ENCODE results near the gene PGA3.
A peak's percentile ranks its signal among the peaks of the same experiment; 100 is the strongest.
"Not testable (repeated sequence)": the region's sequence is repeated elsewhere in the genome, so short reads cannot be mapped to it uniquely, and the experiment has no call there.

The PGA3 gene

DNA sequence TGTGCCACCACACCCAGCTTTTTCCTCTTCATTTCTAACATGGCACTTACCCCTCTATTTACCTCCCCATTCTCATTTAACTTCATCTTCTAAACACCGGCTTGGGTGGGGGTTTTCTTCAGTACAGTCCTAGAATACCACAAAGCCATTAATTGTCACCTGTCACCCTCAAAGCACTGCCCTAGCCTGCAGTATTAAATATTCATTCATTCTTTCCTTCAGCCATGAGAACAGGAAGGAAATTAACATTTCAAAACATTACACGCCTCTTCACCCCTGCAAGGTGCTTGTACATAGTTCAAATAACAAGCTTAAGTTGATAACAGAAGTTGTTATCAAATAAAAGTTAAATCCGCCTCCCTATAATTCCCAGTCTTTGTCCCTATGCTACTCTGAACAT lies 31.4 kb upstream of the PGA3 start:
- no peak for DNase-seq (ENCODE audit: low spot score)

DNA sequence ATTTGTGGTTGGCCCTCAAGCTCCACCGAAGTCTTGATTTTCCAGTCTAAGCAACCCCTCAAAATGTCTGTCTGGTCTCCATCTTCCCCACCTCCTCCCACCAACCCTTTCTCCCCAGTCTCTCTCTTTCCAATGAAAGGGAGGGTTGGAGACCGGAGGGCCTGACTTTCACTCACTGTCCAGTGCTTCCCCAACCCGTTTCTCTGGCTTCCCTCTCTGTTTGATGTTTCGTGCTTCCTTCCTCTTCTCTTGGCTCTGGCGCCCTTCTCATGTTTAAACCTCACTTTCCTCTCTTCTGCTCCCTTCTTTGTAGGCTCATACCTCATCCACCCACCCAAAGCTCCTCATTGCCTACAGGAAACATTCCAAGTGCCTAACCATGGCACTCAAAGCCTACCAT lies 31.0 kb upstream of the PGA3 start:
- DNase-seq (ENCODE audit: low spot score) = no peak

DNA sequence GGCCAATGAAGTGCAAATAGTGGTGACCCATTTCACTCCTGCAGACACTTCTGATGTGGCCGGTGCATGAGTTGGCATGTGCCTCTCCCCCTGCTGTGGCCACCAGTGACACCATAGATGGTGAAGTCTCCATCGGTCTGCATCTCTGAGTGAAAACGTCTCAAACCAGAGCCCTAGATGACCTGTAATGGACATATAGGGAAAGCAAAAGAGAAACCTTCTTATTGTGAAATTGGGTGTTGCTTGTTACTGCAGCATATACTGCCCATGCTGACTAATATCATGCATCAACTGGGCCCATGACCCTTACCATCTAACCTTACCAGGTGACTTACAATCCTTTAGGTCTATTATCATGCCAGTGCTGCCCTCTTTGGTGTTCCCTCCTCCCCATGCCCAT lies 30.4 kb upstream of the PGA3 start:
- no peak for DNase-seq (ENCODE audit: low spot score)

- no peak for DNase-seq (ENCODE audit: low spot score)
Observed at GRCh38 chr11:61173456-61173855, 29.9 kb upstream of the PGA3 start.

- DNase-seq (ENCODE audit: low spot score) = no peak
Observed at GRCh38 chr11:61174273-61174672, 29.0 kb upstream of the PGA3 start.

DNA sequence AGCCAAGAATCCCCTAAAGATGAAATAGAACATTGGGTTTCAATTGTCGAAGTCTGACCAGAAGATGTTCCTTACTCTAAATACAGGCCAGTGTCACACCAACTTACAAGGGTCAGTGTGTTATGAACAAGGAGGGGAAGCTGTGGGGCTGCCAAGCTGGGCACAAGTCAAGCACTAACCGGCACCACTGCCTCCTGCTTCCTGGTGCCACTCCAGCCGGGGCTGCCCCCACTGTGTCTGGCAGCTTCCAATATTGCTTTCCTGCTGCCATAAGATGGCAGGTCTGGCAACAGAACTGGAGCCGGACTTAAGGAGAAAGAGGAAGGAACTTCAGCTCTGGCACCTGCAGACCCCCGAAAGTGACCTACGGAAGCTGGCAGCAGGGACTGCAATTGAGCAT lies 28.4 kb upstream of the PGA3 start:
- no peak for DNase-seq (ENCODE audit: low spot score)

GRCh38 chr11:61176446-61176845 lies 26.9 kb upstream of the PGA3 start:
- DNase-seq (ENCODE audit: low spot score) = no peak

DNA sequence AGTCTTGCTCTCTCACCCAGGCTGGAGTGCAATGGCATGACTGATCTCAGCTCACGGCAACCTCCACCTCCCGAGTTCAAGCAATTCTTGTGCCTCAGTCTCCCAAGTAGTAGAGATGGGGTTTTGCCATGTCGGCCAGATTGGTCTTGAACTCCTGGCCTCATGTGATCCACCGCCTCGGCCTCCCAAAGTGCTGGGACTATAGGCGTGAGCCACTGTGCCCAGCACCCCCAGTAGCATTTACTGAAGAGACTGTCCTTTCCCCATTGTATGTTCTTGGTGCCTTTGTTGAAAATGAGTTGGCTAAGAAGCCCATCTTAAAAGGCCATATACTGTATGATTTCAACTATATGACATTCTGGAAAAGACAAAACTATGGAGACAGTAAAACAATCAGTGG lies 23.1 kb upstream of the PGA3 start:
- DNase-seq (ENCODE audit: low spot score) = not testable (repeated sequence)

- DNase-seq (ENCODE audit: low spot score) = no peak
Observed at GRCh38 chr11:61181489-61181888, 21.8 kb upstream of the PGA3 start.

DNA sequence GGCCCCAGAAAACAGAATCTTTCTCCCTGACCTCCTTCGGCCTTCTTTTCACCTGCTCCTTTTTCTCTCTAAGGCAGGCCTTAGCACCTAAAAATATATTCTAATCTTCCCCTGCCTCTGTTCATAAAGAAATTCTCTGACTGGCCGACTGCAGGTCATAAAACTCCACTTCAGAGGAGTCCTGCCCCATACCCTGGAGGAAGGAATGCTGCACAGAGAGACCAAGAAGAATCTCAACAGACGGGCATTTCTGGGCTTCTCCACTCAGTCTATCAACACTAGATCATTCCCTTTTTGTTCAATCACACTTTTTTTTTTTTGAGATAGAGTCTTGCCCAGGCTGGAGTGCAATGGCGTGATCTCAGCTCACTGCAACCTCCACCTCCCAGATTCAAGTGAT lies 19.7 kb upstream of the PGA3 start:
- DNase-seq (ENCODE audit: low spot score) = no peak

GRCh38 chr11:61186504-61186903 lies 16.8 kb upstream of the PGA3 start:
- no peak for DNase-seq (ENCODE audit: low spot score)

- peak; percentile 77 for DNase-seq (ENCODE audit: low spot score)
Observed at GRCh38 chr11:61187505-61188130, 15.7 kb upstream of the PGA3 start.

DNA sequence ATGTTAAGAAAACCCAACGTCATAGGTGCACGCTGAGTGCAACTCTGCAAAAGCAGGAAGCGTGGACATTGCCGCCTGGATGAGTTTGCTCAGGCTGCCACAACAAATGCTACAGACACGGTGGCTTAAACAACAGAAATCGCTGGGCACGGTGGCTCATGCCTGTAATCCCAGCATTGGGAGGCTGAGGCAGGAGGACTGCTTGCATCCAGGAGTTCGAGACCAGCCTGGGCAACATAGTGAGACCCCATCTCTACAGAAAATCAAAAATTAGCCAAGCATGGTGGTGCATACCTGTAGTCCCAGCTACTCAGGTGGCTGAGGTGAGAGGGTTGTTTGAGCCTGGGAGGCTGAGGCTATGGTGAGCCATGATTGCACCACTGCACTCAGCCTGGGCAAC lies 13.4 kb upstream of the PGA3 start:
- no peak for DNase-seq (ENCODE audit: low spot score)

DNA sequence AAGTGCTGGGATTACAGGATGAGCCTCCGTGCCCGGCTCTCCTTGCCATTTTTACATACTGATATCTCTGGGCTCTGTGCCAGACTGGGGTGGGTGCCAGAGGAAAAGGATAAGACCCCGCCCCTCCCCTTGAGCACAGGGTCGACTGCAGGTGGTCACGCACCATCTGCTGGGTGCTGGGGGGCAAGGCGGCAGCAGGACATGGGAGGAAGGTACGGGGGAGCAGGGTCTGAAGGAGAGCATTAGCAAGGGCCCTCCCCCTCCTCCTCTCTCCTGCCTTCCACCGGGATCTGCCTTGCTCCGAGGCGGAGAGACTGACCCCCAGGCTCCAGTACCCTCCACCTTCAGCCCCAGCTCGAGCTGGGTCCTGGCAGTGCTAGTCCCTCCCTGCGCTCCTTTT lies 9.7 kb upstream of the PGA3 start:
- DNase-seq (ENCODE audit: low spot score) = no peak

GRCh38 chr11:61194169-61194671 lies 9.1 kb upstream of the PGA3 start:
- no peak for DNase-seq (ENCODE audit: low spot score)

DNA sequence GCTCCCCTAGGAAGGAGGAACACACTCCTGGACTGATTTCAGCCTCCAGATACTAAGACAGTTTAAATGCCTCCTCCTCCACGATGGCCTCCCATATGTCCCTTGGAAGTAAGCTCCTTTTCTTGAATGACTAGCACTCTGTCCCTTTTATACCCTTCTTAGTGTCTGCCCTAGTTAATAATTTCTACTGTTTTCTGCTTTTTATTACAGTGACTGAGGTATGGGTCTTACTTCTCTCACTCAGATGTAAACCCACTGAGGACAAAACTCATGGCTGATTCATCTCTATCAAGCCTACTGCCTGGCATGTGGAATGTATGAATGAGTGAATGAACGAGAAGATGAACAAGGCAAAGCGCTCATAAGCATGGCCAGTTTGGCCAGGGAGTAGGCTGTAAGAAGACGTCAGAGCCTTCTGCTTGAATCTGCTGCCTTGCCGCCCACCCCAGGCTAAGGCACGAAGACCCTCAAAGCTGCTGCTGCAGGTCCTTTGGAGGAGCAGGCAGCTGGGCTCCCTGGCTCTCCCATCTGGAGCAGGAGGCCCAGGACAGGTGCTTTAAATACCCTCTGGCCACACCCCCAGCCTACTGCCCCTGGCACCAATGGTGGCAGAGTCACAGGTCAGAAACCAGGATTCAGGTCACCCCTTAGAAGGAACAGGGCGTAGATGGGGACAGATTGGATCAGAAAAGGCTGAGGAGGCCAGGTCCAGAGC lies 8.2 kb upstream of the PGA3 start:
- no peak for DNase-seq (ENCODE audit: low spot score)

DNA sequence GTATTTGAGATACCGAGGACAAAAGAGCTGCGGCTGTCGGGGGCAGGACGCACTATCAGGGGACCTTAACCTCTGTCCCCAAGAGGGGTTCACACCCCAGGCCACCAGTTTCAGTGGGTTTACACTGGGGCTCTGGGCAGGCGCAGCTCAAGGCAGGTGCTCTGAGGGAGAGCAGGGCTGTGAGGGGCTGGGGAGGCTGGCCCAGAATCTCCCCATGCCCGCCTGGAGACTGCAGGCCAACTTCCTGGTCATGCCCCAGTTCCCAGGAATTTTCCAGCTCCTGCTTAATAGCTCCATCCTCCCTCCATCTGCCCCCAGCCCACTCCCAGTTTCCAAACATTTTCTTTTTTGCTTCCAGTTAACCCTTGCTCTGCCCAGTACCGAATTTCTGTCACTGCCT lies 7.6 kb upstream of the PGA3 start:
- no peak for DNase-seq (ENCODE audit: low spot score)

DNA sequence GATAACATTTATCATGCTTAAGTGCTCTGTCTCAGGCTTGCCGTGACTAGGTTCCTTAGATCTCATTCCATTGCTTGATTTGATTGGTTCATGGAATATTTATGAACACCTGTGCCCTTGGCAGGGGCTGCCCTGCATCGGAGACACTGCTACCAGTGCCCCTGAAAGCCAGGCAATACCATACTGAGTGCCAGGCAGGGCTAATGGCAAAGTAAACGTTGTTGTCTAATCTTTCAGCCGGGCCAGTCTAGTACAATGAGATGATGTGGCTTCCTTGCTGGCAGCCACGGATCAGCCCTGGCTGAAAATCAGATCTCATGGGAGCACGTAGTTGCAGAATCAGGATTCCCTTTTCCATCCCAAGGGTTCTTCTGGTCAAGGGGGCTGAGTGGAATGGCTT lies 5.0 kb upstream of the PGA3 start:
- DNase-seq (ENCODE audit: low spot score) = no peak

- DNase-seq (ENCODE audit: low spot score) = peak; percentile 26
Observed at GRCh38 chr11:61198948-61199523, 4.3 kb upstream of the PGA3 start.

- DNase-seq (ENCODE audit: low spot score) = no peak
Observed at GRCh38 chr11:61201476-61201875, 1.8 kb upstream of the PGA3 start.

DNA sequence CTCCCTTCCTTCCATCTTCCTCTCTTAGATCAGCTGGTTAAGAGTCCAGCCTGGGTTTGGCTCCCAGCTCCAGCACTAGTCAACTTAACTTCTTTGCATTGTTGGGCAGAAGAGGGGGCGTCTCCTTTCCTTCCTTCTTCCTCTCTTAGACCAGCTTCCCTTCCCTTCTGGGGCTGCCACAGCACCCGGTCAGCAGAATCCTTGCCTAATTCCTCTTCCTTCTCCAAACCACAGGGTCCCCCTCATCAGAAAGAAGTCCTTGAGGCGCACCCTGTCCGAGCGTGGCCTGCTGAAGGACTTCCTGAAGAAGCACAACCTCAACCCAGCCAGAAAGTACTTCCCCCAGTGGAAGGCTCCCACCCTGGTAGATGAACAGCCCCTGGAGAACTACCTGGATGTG lies 558 bp downstream of the PGA3 start:
- DNase-seq (ENCODE audit: low spot score) = not testable (repeated sequence)

DNA sequence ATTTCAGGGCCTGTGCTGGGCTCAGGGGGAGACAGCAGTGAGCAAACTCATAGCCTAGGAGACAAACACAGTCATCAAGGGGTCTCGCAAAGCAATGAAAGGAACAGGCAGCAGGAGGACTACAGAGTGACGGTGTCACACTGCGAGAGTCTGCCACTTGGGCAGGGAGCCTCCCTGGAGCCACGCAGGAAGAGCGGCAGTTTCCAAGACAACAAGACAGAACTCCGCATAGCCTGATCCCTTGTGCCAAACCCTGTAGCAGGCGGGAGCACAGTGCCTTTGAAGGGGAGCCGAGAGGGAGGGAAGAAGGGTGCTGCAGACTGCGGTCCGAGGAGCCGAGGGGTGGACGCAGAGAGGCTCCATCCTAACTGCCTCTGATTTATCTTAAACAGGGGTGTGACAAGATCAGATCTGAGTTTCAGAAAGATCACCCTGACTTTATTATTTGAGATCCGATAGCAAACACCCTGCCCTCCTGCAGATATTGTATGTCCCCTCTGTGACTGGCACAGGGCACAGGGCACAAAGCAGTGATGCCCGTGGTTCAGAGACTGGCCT lies 1.3 kb downstream of the PGA3 start:
- not testable (repeated sequence) for DNase-seq (ENCODE audit: low spot score)

GRCh38 chr11:61207636-61208310 lies 4.5 kb downstream of the PGA3 start:
- not testable (repeated sequence) for DNase-seq (ENCODE audit: low spot score)
